HG03045 (cell line): ENCODE measurements around the gene TBL1XR1.
A peak's percentile ranks its signal among the peaks of the same experiment; 100 is the strongest.

Source experiments
- ATAC-seq: cut with Tn5 transposase; IDR thresholded peaks from one replicate; pipeline ENCODE4 v1.9.1; 2021; ENCODE audit warnings: mild to moderate bottlenecking, moderate library complexity; ENCODE audit not compliant: unreplicated experiment

The TBL1XR1 gene

GRCh38 chr3:177068967-177069366 is 128.3 kb downstream of the TBL1XR1 start:
- no peak for ATAC-seq

DNA sequence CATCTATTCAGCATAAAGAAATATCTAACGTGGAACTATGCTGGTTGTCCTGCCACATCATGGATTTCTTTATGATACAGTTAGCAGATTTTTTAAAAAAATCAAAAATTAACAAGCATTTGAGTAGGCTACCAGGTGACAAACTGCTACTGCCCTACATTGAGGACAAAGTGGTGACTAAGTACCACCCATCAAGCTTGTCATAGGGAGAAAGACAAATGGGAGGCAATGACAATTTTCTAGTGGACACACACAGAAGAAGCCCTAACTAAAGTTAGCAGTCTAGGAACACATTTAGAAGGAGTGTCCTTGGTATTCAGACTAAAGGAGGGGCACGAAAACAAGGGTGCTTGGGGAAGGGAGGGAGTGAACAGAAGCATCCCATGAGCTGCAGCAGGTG is 131.2 kb downstream of the TBL1XR1 start:
- ATAC-seq = no peak

DNA sequence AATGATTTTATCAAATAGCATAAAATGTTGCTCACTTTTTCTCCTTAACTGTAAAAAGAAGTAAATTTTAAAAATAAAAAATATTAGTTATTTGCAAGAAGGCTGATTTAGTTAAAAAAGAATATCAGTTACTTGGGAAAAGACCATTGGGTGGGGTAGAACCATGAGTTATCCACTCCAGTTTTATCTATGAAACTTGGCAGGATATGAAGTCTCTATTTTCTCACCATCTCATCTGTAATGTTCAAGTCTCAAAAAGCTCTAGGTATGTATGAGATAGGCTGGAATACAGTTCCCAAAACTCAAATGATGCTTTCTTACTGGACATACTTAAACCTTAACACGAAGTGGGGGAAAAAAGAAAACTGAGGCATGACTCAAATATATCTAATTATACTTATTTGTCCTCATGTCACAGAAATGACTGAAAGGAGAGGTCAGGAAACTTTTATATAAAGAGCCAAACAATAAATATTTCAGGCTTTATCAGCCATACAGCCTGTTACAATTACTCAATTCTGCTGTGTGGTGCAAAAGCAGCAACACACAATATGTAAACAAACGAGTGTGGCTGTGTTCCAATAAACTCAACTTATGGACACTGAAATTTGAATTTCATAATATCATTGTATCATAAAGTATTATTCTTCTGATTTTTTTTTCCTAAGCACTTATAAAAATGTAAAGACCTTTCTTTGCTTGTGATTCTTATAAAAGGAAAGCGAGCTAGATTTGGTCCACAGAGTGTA is 131.8 kb downstream of the TBL1XR1 start:
- no peak for ATAC-seq

DNA sequence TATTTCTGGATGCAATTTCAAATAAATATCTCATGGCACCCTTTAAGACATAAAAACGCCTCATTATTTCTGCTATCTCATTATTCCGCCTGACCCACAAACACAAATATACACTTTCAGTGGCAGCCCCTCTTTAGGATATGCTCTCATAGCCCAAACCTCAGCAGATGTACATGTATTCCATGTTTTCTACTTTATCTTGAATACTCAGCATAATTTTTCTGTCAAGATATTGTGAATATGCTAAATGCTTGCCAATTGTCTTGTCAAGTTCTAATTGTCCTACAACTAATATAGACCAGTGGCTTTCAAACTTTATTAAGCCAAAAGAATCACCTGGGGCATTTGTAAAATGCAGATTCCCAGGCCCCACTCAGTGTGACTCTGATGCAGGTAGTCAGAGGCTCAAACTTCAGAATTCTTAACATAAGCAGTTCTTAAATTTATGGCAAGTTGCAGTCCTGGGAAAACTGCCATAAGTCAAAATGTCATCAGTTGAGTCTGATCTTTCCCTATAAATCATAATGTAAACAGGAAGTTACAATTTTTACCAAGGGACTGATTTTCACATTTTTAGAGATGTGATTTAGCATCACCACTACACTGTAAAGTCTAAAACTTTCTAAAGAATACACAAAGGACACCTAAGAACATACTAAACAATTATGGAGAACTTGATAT is 135.1 kb downstream of the TBL1XR1 start:
- ATAC-seq = no peak

DNA sequence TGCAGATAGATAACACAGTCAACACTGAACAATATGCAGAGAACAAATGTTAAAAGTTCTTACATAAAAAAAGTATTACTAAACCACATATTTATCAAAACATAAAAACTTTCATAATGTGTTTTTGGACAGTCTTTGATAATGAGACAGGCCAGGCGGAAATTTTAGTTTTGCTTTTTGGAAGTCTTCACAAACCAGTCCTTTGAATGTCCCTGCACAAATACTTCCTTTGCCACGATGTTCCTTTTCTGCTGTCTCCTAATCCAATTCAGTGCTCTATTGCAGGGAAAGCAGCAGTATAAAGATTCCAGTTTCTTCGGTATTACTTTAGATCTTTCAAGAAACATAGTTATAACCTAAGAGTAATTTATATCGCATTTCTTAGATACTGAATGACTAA is 135.9 kb downstream of the TBL1XR1 start:
- ATAC-seq = no peak

- ATAC-seq = no peak
Measured at GRCh38 chr3:177060492-177060891, 136.8 kb downstream of the TBL1XR1 start.

- ATAC-seq = no peak
Measured at GRCh38 chr3:177058648-177059047, 138.6 kb downstream of the TBL1XR1 start.

- peak; percentile 91 for ATAC-seq
Measured at GRCh38 chr3:177057768-177058167, 139.5 kb downstream of the TBL1XR1 start.

- no peak for ATAC-seq
Measured at GRCh38 chr3:177056927-177057326, 140.4 kb downstream of the TBL1XR1 start.

GRCh38 chr3:177055605-177056571 is 141.4 kb downstream of the TBL1XR1 start:
- no peak for ATAC-seq

- ATAC-seq = no peak
Measured at GRCh38 chr3:177053107-177053506, 144.2 kb downstream of the TBL1XR1 start.

- no peak for ATAC-seq
Measured at GRCh38 chr3:177051411-177051810, 145.9 kb downstream of the TBL1XR1 start.

GRCh38 chr3:177050501-177051237 is 146.6 kb downstream of the TBL1XR1 start:
- no peak for ATAC-seq

DNA sequence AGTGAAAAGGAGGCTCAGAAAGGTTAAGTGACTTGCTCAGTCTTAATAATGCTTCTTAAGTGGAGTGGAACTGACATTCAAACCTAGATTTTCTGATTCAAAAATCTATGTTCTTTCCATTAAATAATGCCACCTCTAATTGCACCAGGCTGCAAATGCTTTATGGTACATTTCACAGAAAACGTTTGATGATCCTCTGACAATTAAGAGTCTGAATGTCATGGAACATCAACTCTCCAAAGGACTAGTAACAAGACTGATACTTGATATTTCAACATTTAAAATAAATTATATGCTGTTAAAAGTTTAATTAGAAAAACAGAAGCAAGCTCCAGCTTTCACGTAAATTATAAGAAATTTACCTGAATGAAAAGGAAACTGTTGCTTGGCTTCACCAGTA is 151.5 kb downstream of the TBL1XR1 start:
- ATAC-seq = no peak

- no peak for ATAC-seq
Measured at GRCh38 chr3:177045222-177045621, 152.1 kb downstream of the TBL1XR1 start.

- ATAC-seq = peak; percentile 49
Measured at GRCh38 chr3:177041730-177042551, 155.3 kb downstream of the TBL1XR1 start.

DNA sequence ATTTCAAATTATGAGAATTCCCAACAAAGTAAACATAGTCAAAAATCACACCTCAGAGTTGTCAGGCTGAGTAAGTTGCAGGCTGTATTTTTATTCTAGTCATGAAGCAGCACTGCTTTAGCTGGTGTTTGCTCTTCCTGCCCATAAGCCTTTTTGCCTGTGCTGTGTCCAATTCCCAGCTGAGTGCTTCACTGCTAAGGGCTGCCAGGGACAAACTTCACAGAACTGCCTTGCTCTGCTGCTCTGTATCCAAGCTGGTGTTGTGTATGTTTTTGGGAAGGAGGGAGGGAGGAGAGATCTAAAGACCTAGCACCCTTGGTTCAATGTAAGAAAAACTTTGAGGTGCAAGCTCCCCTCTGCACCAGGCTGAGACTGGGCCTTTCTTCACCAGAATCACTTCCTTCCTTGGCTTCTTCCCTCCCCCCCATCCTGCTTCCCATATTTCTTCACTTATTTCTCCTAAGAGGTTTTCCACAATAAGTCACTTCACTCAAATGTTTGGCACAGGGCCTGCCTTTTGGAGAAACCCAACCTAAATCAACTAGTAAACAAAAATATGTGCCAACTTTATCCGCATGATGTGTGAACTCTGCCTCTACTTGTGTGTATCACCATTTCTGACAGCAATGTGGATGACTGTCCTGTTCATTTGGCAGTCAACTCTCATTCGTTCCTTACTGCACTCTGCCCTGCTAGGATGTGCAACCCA is 156.1 kb downstream of the TBL1XR1 start:
- ATAC-seq = no peak

GRCh38 chr3:177039490-177040274 is 157.6 kb downstream of the TBL1XR1 start:
- ATAC-seq = no peak
